ENCODE measurements around the gene CEP72. TPM values are rescaled to one million over a fixed set of nuclear protein-coding genes. Genes with fewer than 3 reads are reported as not detected.

Gene CEP72
- total RNA-seq, 4 donors from 2014 or later = 0.83 to 1.8 (median 1.5) TPM

GRCh38 chr5:610011-610743 lies 2.0 kb upstream of the CEP72 start:
- WGBS = 90% methylated on average over 2 of the region's 9 CpGs
- Histone ChIP-seq H3K27me3 (peaks cover 0 to 39% (median 0%) of the 10 kb centered on the region in 4 donors), H3K36me3 (no peaks in the 10 kb centered on the region), H3K27ac (replicated peaks in 1 of 4) (no peak overlapping the region), H3K4me1 (peaks cover 10 to 25% (median 18%) of the 10 kb centered on the region in 4 donors), H3K4me3 (no peak overlapping the region), H3K9me3 (no peaks in the 10 kb centered on the region)
- DNase-seq (ENCODE audit: extremely low spot score) = no peak
- TF ChIP-seq POLR2AphosphoS5 (IDR thresholded peaks at IDR 0.05) (no peak), EP300 (IDR thresholded peaks at IDR 0.05) (no peak)
- intact Hi-C loops (cut with DNase I) = loop anchor here (5.0 kb wide), 1 partner anchor 138 kb away; no protein-coding TSS in a partner anchor

- H3K27me3 ChIP-seq = peaks cover 0 to 30% (median 0%) of the 10 kb centered on the region in 4 donors
- TF ChIP-seq CTCF (IDR thresholded peaks at IDR 0.05) = no peak
- TF ChIP-seq POLR2AphosphoS5 (IDR thresholded peaks at IDR 0.05) = no peak
- no peak for TF ChIP-seq POLR2A (IDR thresholded peaks at IDR 0.05; ENCODE audit: low read depth)
- TF ChIP-seq EP300 (IDR thresholded peaks at IDR 0.05) = no peak
- H3K9me3 ChIP-seq = no peaks in the 10 kb centered on the region
- peak overlapping the region in 1 of 4 donors; percentile 35 for H3K27ac ChIP-seq (replicated peaks in 1 of 4)
- peak overlapping the region; percentile 69 to 98 (median 86) for H3K4me3 ChIP-seq
- intact Hi-C loops (cut with DNase I) = loop anchor here (5.0 kb wide), 1 partner anchor 139 kb away; no protein-coding TSS in a partner anchor
- 39% methylated on average over 11 of the region's 11 CpGs for WGBS
- no peak for DNase-seq (ENCODE audit: extremely low spot score)
- H3K36me3 ChIP-seq = no peaks in the 10 kb centered on the region
- peaks cover 10 to 25% (median 18%) of the 10 kb centered on the region in 4 donors for H3K4me1 ChIP-seq
Observed at GRCh38 chr5:610744-611730, 1.1 kb upstream of the CEP72 start.

DNA sequence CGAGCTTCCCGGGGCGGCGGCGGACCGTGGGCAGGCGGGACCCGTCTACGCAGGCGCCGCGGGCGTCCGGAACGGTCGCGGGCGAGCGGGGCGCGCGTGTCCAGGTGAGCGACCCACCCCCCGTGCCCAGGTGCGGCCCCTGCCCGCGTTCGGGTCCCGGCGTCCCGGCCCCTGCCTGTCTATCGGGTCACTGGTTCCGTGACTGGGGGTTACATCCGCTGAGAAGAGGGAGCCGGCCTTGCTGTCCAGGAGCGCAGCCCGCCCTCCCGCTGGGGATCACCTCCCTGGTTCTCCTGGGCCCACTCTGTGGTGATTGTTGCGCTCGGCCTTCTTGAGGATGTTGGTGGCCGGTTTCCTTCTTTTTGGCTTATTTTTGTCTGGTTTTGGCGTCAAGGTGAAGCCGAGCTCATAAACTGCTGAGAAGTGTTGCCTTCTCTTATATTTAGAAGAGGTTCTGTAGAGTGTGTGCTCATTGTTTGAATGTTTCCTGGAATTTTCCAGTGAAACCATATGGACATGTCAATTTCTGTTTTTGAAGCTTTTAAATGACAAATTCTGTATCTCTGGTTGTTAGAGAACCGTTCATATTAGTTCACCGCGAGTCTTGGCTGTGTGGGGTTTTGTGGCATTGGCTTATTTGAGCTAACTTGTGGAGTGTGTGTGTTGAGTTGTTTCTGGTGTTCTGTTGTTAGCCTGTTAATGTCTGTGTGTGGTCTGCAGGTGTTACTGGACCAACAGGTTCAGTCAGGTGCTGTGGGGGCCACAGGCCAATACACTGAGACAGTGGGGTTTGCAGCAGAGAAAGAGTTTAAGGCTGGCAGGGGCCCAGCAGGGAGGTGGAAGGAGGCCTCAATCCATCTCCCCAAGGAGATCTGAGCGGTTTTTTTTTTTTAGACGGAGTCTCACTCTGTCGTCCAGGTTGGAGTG lies 621 bp downstream of the CEP72 start:
- intact Hi-C loops (cut with DNase I) = loop anchor here (5.0 kb wide), 1 partner anchor 140 kb away; no protein-coding TSS in a partner anchor
- H3K9me3 ChIP-seq = no peaks in the 10 kb centered on the region
- TF ChIP-seq CTCF (IDR thresholded peaks at IDR 0.05) = no peak
- H3K4me3 ChIP-seq = peak overlapping the region; percentile 69 to 98 (median 86)
- DNase-seq (ENCODE audit: extremely low spot score) = no peak
- H3K27me3 ChIP-seq = peaks cover 0 to 13% (median 0%) of the 10 kb centered on the region in 4 donors
- H3K36me3 ChIP-seq = no peaks in the 10 kb centered on the region
- H3K4me1 ChIP-seq = peaks cover 10 to 25% (median 18%) of the 10 kb centered on the region in 4 donors
- WGBS = 26% methylated on average over 22 of the region's 49 CpGs
- peak overlapping the region; percentile 35 to 55 (median 48) for H3K27ac ChIP-seq (replicated peaks in 1 of 4)

- WGBS = 80% methylated on average over 13 of the region's 13 CpGs
- H3K27me3 ChIP-seq = no peaks in the 10 kb centered on the region
Observed at GRCh38 chr5:616484-617039, 4.4 kb downstream of the CEP72 start.

More at GRCh38 chr5:616484-617039, 4.4 kb downstream of the CEP72 start:
- intact Hi-C loops (cut with DNase I) = no loop called here
- no peak overlapping the region for H3K4me3 ChIP-seq
- H3K36me3 ChIP-seq = peaks cover 14 to 31% (median 27%) of the 10 kb centered on the region in 4 donors
- H3K9me3 ChIP-seq = no peaks in the 10 kb centered on the region
- no peak overlapping the region for H3K27ac ChIP-seq (replicated peaks in 1 of 4)
- no peak for DNase-seq (ENCODE audit: extremely low spot score)
- peaks cover 7 to 17% (median 12%) of the 10 kb centered on the region in 4 donors for H3K4me1 ChIP-seq
- TF ChIP-seq EP300 (IDR thresholded peaks at IDR 0.05) = no peak
- TF ChIP-seq POLR2A (IDR thresholded peaks at IDR 0.05; ENCODE audit: low read depth) = no peak
- TF ChIP-seq CTCF (IDR thresholded peaks at IDR 0.05) = no peak
- TF ChIP-seq POLR2AphosphoS5 (IDR thresholded peaks at IDR 0.05) = no peak

All from esophagus muscularis mucosa (tissue), 4 donors.